ENCODE measurements around the gene SPNS3. TPM values are rescaled to one million over a fixed set of nuclear protein-coding genes. Genes with fewer than 3 reads are reported as not detected.

Gene SPNS3
- total and polyA plus RNA-seq, 2 of the 4 experiments (the other 2 are of a cell fraction): 0.18 TPM; not detected in 1

- Histone ChIP-seq H3K4me3 (ENCODE audit: insufficient read depth, low read depth, low read length) (no peak overlapping the region), H3K79me1 (ENCODE audit: low read depth in 1 of 2, low read length in 2 of 2) (no peaks in the 10 kb centered on the region), H2AFZ (replicated peaks; ENCODE audit: low read length, poor library complexity) (peak overlapping the region; percentile 91), H3K56ac (ENCODE audit: extremely low read depth, insufficient read depth, low read length) (no peak overlapping the region), H3K4me2 (ENCODE audit: low read depth, low read length) (peak overlapping the region; percentile 34; the same call in 1 of the 2 replicates), H3K23ac (ENCODE audit: low read depth, low read length) (no peak overlapping the region), H2BK120ac (ENCODE audit: low read depth, low read length) (no peak overlapping the region), H3K36me3 (ENCODE audit: control insufficient read depth, insufficient read depth, low read length) (no peaks in the 10 kb centered on the region), H3K9ac (ENCODE audit: low read depth, low read length) (no peak overlapping the region), H4K5ac (ENCODE audit: low read depth, low read length) (no peak overlapping the region), H2AK5ac (ENCODE audit: low read depth, low read length) (no peak overlapping the region), H2BK5ac (ENCODE audit: low read depth, low read length, poor library complexity, severe bottlenecking) (no peak overlapping the region), H3K9me1 (ENCODE audit: insufficient read depth, low read length) (no peaks in the 10 kb centered on the region), H3K9me3 (ENCODE audit: control insufficient read depth, insufficient read depth, low read length) (no peaks in the 10 kb centered on the region), H3K27me3 (ENCODE audit: control insufficient read depth, insufficient read depth, low read length) (0 out of 2 replicates have a peak, but pooled peaks cover 3% of the 10 kb centered on the region), H4K20me1 (ENCODE audit: insufficient read depth, low read length) (no peaks in the 10 kb centered on the region), H4K8ac (ENCODE audit: low read depth in 2 of 2, low read length in 2 of 2) (no peak overlapping the region), H3K18ac (ENCODE audit: low read depth, low read length) (no peak overlapping the region), H2BK15ac (ENCODE audit: low read depth, low read length) (no peak overlapping the region), H3K14ac (replicated peaks; ENCODE audit: low read depth, low read length) (no peak overlapping the region), H3K27ac (ENCODE audit: insufficient read depth, low read length) (no peak overlapping the region), H2BK20ac (ENCODE audit: low read depth, low read length) (no peak overlapping the region), H3K4ac (ENCODE audit: low read depth, low read length) (no peak overlapping the region), H2AK9ac (replicated peaks; ENCODE audit: low read depth, low read length, poor library complexity) (peak overlapping the region; percentile 91), H4K91ac (ENCODE audit: insufficient read depth, low read depth, low read length) (no peak overlapping the region), H3K4me1 (ENCODE audit: control insufficient read depth, insufficient read depth, low read length) (no peaks in the 10 kb centered on the region)
- DNase-seq: peak; percentile 84
- in situ Hi-C loops (cut with MboI; ENCODE audit: low sequenced_read_pairs) (loop anchor here (5.0 kb wide), 1 partner anchor 206 kb away; no protein-coding TSS in a partner anchor), dilution Hi-C loops (cut with HindIII; ENCODE audit: low sequenced_read_pairs, unreplicated experiment) (no loop called here), intact Hi-C loops (cut with micrococcal nuclease) (loop anchor here (1.0 kb wide), 2 partner anchors 198 to 213 kb away; no protein-coding TSS in a partner anchor)
- ChIA-PET CTCF (interaction anchor here (0.7 to 4.1 kb wide), 4 partner anchors 197 to 498 kb away, joined by 3 to 25 read pairs (median 4); no protein-coding TSS in a partner anchor), POLR2A (ENCODE audit: unreplicated experiment) (no interaction called here)
- BruUV-seq (replicated peaks): no TSS peak
- ATAC-seq (ENCODE audit: low read depth): peak; percentile 98
- 18% methylated on average over 8 of the region's 27 CpGs; no CpG with 5 or more reads in 1 of the 2 experiments for WGBS, 2 experiments (ENCODE audit: extremely low coverage in 2 of 2, insufficient read length in 1 of 2)
- TF ChIP-seq MAFK (IDR thresholded peaks at IDR 0.05; ENCODE audit: low read depth, low read length): no peak
- 0 out of 2 replicates have a peak, but pooled peaks have one; percentile 25 for TF ChIP-seq MXI1 (IDR thresholded peaks at IDR 0.05; ENCODE audit: borderline replicate concordance, low read depth, low read length)
- TF ChIP-seq BHLHE40 (IDR thresholded peaks at IDR 0.05; ENCODE audit: low read depth, low read length): no peak
- peak; percentile 98 for TF ChIP-seq CTCF (conservative IDR thresholded peaks at IDR 0.05; ENCODE audit: low read depth, low read length)
- TF ChIP-seq POLR2A (IDR thresholded peaks at IDR 0.05; ENCODE audit: low read depth, low read length): peak; percentile 54
- TF ChIP-seq CEBPB (IDR thresholded peaks at IDR 0.05; ENCODE audit: low read depth, low read length): no peak
- TF ChIP-seq ELK1 (IDR thresholded peaks at IDR 0.05; ENCODE audit: borderline replicate concordance, low read depth, low read length): no peak
- peak; percentile 99 for TF ChIP-seq RAD21 (IDR thresholded peaks at IDR 0.05; ENCODE audit: low read length)
- no peak for TF ChIP-seq USF2 (IDR thresholded peaks at IDR 0.05; ENCODE audit: low read depth, low read length)
- no peak for TF ChIP-seq RCOR1 (IDR thresholded peaks at IDR 0.05; ENCODE audit: insufficient replicate concordance, low read length)
- TF ChIP-seq NFE2L2 (IDR thresholded peaks at IDR 0.05; ENCODE audit: low read depth, low read length): no peak
- no peak for TF ChIP-seq MAZ (IDR thresholded peaks at IDR 0.05; ENCODE audit: borderline replicate concordance, low read depth, low read length)
- TF ChIP-seq SMC3 (IDR thresholded peaks at IDR 0.05; ENCODE audit: low read depth, low read length): peak; percentile 98
These were observed 20.6 kb upstream of the SPNS3 start for GRCh38 chr17:4412933-4413831.

All from IMR-90 (cell line).